SU-DHL-6 (cell line): ENCODE measurements around the gene NTRK3.

Experiments used
- H2AFZ ChIP-seq: fragments of 200-600 bp; sonication (generic); 2 replicates; pipeline ENCODE4 v1.6.1; 2014; ENCODE audit warnings: low read depth, mild to moderate bottlenecking, moderate library complexity, mixed read lengths, antibody characterized with exemption, low read length; ENCODE audit not compliant: severe bottlenecking
- H3F3A ChIP-seq: fragments of 200-600 bp; shearing (Covaris generic); 2 replicates; pipeline ENCODE4 v1.6.0; 2016; ENCODE audit warnings: antibody characterized with exemption, mild to moderate bottlenecking; ENCODE audit not compliant: insufficient read depth
- H3K27ac ChIP-seq: fragments of 200-600 bp; sonication (generic); 2 replicates; pipeline ENCODE4 v1.5.1; 2016; ENCODE audit warnings: low read depth, mild to moderate bottlenecking, low read length, moderate library complexity, mixed read lengths
- H3K27me3 ChIP-seq: fragments of 200-600 bp; sonication (generic), shearing (Covaris generic); 2 replicates; pipeline ENCODE4 v1.6.0; 2014; ENCODE audit warnings: mild to moderate bottlenecking, low read length
- H3K36me3 ChIP-seq: fragments of 200-600 bp; sonication (generic); 2 replicates; pipeline ENCODE4 v1.6.1; 2014; ENCODE audit warnings: mild to moderate bottlenecking, low read length, mixed read lengths
- H3K4me2 ChIP-seq: fragments of 300-600, 200-600 bp; shearing (Covaris generic), sonication (generic); 2 replicates; pipeline ENCODE4 v1.6.0; 2014; ENCODE audit warnings: low read length, low read depth, mild to moderate bottlenecking; ENCODE audit not compliant: poor library complexity, severe bottlenecking
- H3K4me3 ChIP-seq: fragments of 200-600 bp; sonication (generic); 2 replicates; pipeline ENCODE4 v1.5.1; 2014; ENCODE audit warnings: antibody characterized with exemption, low read length, mild to moderate bottlenecking, mixed read lengths; ENCODE audit not compliant: insufficient read depth, poor library complexity, severe bottlenecking
- H3K79me2 ChIP-seq: fragments of 200-600 bp; sonication (generic); 2 replicates; pipeline ENCODE4 v1.6.1; 2014; ENCODE audit warnings: mild to moderate bottlenecking, low read length, moderate library complexity; ENCODE audit not compliant: insufficient read depth
- H3K9ac ChIP-seq: fragments of 200-600 bp; sonication (generic); 2 replicates; pipeline ENCODE4 v1.7.0; 2014; ENCODE audit warnings: mild to moderate bottlenecking, low read length
- H3K9me2 ChIP-seq: fragments of 200-600 bp; sonication (generic); replicated peaks from 2 replicates; pipeline ENCODE4 v1.6.1; 2014; ENCODE audit warnings: low read length; ENCODE audit not compliant: insufficient read depth
- H3K9me3 ChIP-seq: fragments of 200-600 bp; sonication (generic); 2 replicates; pipeline ENCODE4 v1.6.1; 2014; ENCODE audit warnings: low read length, mixed read lengths; ENCODE audit not compliant: insufficient read depth
- H4K20me1 ChIP-seq: fragments of 200-600 bp; sonication (generic); 2 replicates; pipeline ENCODE4 v1.6.1; 2014; ENCODE audit warnings: low read depth, mild to moderate bottlenecking, antibody characterized with exemption, low read length, moderate library complexity, mixed read lengths
- EZH2phosphoT487 ChIP-seq: fragments of 200-600 bp; sonication (generic), shearing (Covaris generic); conservative IDR thresholded peaks from 2 replicates; pipeline ENCODE4 v1.6.1; 2018; ENCODE audit warnings: mild to moderate bottlenecking, antibody characterized with exemption, low read length, moderate library complexity, mixed read lengths
- TF ChIP-seq, protein P1 (sequence below): fragments of 200-600 bp; sonication (generic); IDR thresholded peaks from one replicate; pipeline ENCODE4 v1.5.1; 2017; ENCODE audit warnings: antibody characterized with exemption, mild to moderate bottlenecking, low read length, moderate library complexity; ENCODE audit not compliant: insufficient read depth, poor library complexity, severe bottlenecking

NTRK3 gene

DNA sequence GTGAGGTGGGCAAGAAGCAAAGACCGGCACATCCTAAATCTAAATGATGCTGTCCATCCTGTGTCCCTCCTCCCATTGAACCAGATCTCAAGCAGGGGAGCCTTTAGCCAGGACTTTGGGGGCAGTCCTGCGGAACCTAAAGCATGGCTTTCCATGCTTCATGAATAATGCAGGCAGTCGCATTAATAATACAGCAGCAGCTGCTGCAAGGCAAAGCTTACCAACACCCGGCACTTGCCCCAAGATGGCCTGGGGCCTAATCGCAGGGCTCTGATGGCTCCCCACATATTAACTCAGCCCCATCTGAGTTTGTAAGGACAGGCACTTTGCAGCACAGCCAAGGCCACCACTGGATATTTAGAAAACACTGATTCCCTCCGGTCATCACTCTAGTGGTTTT is 114.4 kb downstream of the NTRK3 start:
- H3K9me2 ChIP-seq = no peaks in the 10 kb centered on the region
- no peaks in the 10 kb centered on the region for H3K9me3 ChIP-seq
- no peak overlapping the region for H3K4me3 ChIP-seq
- no peak overlapping the region for H2AFZ ChIP-seq
- no peak overlapping the region for H3K27ac ChIP-seq
- no peaks in the 10 kb centered on the region for H3K36me3 ChIP-seq
- H3K27me3 ChIP-seq = no peaks in the 10 kb centered on the region
- H4K20me1 ChIP-seq = no peaks in the 10 kb centered on the region
- H3F3A ChIP-seq = no peaks in the 10 kb centered on the region
- H3K79me2 ChIP-seq = no peaks in the 10 kb centered on the region
- TF ChIP-seq, protein P1, sequence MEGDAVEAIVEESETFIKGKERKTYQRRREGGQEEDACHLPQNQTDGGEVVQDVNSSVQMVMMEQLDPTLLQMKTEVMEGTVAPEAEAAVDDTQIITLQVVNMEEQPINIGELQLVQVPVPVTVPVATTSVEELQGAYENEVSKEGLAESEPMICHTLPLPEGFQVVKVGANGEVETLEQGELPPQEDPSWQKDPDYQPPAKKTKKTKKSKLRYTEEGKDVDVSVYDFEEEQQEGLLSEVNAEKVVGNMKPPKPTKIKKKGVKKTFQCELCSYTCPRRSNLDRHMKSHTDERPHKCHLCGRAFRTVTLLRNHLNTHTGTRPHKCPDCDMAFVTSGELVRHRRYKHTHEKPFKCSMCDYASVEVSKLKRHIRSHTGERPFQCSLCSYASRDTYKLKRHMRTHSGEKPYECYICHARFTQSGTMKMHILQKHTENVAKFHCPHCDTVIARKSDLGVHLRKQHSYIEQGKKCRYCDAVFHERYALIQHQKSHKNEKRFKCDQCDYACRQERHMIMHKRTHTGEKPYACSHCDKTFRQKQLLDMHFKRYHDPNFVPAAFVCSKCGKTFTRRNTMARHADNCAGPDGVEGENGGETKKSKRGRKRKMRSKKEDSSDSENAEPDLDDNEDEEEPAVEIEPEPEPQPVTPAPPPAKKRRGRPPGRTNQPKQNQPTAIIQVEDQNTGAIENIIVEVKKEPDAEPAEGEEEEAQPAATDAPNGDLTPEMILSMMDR = no peak
- TF ChIP-seq EZH2phosphoT487 = no peak
- no peak overlapping the region for H3K4me2 ChIP-seq
- no peak overlapping the region for H3K9ac ChIP-seq

DNA sequence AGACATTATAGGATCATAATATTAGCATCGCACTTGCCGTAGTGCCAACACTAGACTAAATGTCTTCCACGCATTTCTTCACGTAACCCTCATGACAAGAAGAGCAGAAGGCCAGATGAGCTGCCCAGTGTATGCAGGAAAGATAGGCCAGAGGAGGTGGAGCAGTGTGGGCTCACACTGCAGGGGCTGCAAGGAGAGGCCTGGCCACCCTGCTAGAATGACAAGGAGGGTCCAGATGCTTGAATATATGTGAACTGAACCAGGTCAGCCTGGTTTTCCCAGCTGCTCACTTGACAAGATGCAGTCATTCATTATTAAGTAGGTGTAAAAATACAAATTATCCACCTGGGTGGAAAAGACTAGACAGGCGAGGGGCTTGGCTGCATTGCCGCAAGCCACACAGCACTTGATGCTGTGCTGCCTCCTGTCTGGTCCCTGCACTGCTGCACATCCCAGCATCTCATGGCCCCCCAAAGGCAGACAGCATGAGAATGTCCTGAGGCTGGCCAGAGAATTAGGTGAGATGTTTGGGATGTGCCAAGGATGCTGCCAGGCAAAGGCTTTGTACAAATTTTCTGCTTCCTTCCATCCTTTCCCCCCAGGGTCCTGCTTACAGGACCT is 115.2 kb downstream of the NTRK3 start:
- Histone ChIP-seq H2AFZ (no peak overlapping the region), H3K4me2 (no peak overlapping the region), H3K9ac (no peak overlapping the region), H3F3A (no peaks in the 10 kb centered on the region), H3K27me3 (no peaks in the 10 kb centered on the region), H3K79me2 (no peaks in the 10 kb centered on the region), H3K36me3 (no peaks in the 10 kb centered on the region), H3K27ac (no peak overlapping the region), H4K20me1 (no peaks in the 10 kb centered on the region), H3K4me3 (no peak overlapping the region), H3K9me2 (no peaks in the 10 kb centered on the region), H3K9me3 (no peaks in the 10 kb centered on the region)
- TF ChIP-seq, protein P1 = no peak
- TF ChIP-seq EZH2phosphoT487 = no peak

DNA sequence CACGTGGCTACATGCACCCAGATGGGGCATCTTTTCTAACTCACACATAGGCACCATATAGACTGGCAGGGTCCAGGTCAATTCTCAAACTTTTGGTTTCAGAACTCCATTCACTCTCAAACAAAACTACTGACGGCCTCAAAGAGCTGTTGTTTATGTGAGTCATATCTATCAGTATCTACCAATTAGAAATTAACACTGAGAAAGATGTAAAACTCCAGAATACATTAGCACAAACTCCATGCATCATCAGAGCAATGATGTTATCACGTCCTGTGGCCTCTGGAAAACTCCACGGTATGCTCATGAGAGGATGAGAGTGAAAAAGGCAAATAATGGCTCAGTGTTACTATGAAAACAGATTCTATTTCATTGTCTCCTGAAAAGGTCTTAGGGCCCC is 116.1 kb downstream of the NTRK3 start:
- no peaks in the 10 kb centered on the region for H3F3A ChIP-seq
- no peaks in the 10 kb centered on the region for H4K20me1 ChIP-seq
- TF ChIP-seq, protein P1 = no peak
- no peak for TF ChIP-seq EZH2phosphoT487
- H3K27me3 ChIP-seq = no peaks in the 10 kb centered on the region
- H3K79me2 ChIP-seq = no peaks in the 10 kb centered on the region
- H3K27ac ChIP-seq = no peak overlapping the region
- H3K4me3 ChIP-seq = no peak overlapping the region
- H3K9me2 ChIP-seq = no peaks in the 10 kb centered on the region
- no peak overlapping the region for H3K9ac ChIP-seq
- H3K9me3 ChIP-seq = no peaks in the 10 kb centered on the region
- H3K36me3 ChIP-seq = no peaks in the 10 kb centered on the region
- H2AFZ ChIP-seq = no peak overlapping the region
- no peak overlapping the region for H3K4me2 ChIP-seq
